Activated CD8-positive, alpha-beta T cell treated with anti-CD3 and anti-CD28 coated beads for 36 hours (primary cell): ENCODE measurements around the gene CCDC89. TPM values are rescaled to one million over a fixed set of nuclear protein-coding genes. Genes with fewer than 3 reads are reported as not detected.

Source experiments
- ATAC-seq: fragments of 200-7000 bp; cut with Tn5 transposase; one replicate; pipeline ENCODE4 v1.10.0; 2021; ENCODE audit warnings: mild to moderate bottlenecking, moderate library complexity
- CTCF ChIA-PET: fragments of 350-600 bp; sonication (Branson Sonifier 250); formaldehyde crosslinking; loops from one replicate; lab custom pipeline; 2021; ENCODE audit warnings: antibody characterized with exemption; lab: Charles Lee
- POLR2A ChIA-PET: fragments of 350-600 bp; sonication (Branson Sonifier 250); formaldehyde crosslinking; loops from one replicate; lab custom pipeline; 2021; ENCODE audit warnings: antibody characterized with exemption; lab: Charles Lee
- DNase-seq: peaks from one replicate; pipeline ENCODE4 v3.0.0-alpha.2; 2020
- H3K27ac Mint-ChIP-seq: one replicate; pipeline ENCODE4 v1.8.0; 2021; ENCODE audit warnings: mild to moderate bottlenecking, mixed read lengths
- H3K27me3 Mint-ChIP-seq: one replicate; pipeline ENCODE4 v1.8.0; 2021; ENCODE audit warnings: mixed read lengths
- H3K36me3 Mint-ChIP-seq: one replicate; pipeline ENCODE4 v1.8.0; 2021; ENCODE audit warnings: low read depth, mixed read lengths
- H3K4me1 Mint-ChIP-seq: one replicate; pipeline ENCODE4 v1.8.0; 2021; ENCODE audit warnings: low read depth, mixed read lengths
- H3K4me3 Mint-ChIP-seq: one replicate; pipeline ENCODE4 v1.8.0; 2021; ENCODE audit warnings: mild to moderate bottlenecking, moderate library complexity, mixed read lengths
- H3K9me3 Mint-ChIP-seq: one replicate; pipeline ENCODE4 v1.8.0; 2021; ENCODE audit warnings: mixed read lengths
- CTCF ChIP-seq: fragments of 200-600 bp; IDR thresholded peaks from one replicate; pipeline ENCODE4 v1.8.0; 2022; ENCODE audit warnings: antibody characterized with exemption, mild to moderate bottlenecking
- intact Hi-C: fragments of 100-400 bp; cut with micrococcal nuclease; formaldehyde crosslinking; loops from one replicate; pipeline ENCODE4 v1.10.0; 2022
- total RNA-seq, 2 experiments: library from RNA; stranded (reverse); gene quantifications; one replicate each; pipeline ENCODE4 v1.2.3, GENCODE V29; 2021

Gene CCDC89
- total RNA-seq, 2 experiments from 2014 or later = 0.36 TPM; not detected in 1

- no peak for DNase-seq
- ATAC-seq = no peak
- CTCF ChIA-PET = interaction anchor here (1.0 kb wide), 1 partner anchor 9 kb away, joined by 3 read pairs; no protein-coding TSS in a partner anchor
- H3K36me3 Mint-ChIP-seq = peaks cover 27% of the 10 kb centered on the region
- peak overlapping the region; percentile 73 for H3K27ac Mint-ChIP-seq
- H3K4me1 Mint-ChIP-seq = peaks cover 51% of the 10 kb centered on the region
- intact Hi-C loops = no loop called here
- POLR2A ChIA-PET = interaction anchor here (1.3 to 4.1 kb wide), 5 partner anchors 14 to 30 kb away, joined by 3 to 33 read pairs (median 6); partner anchors contain the start of genes CREBZF, DLG2 and TMEM126B
- no peak overlapping the region for H3K4me3 Mint-ChIP-seq
- no peaks in the 10 kb centered on the region for H3K27me3 Mint-ChIP-seq
- TF ChIP-seq CTCF = no peak
- no peaks in the 10 kb centered on the region for H3K9me3 Mint-ChIP-seq
Measured at GRCh38 chr11:85651118-85651517, 34.9 kb downstream of the CCDC89 start.

GRCh38 chr11:85647604-85648299 is 38.2 kb downstream of the CCDC89 start, which contains the start of gene TMEM126A:
Gene TMEM126A (plus strand): TSS chr11:85647967. CDS start chr11:85650256, 2,289 bp downstream.
- no peak for TF ChIP-seq CTCF
- Mint-ChIP-seq H3K36me3 (peaks cover 17% of the 10 kb centered on the region), H3K4me1 (peaks cover 37% of the 10 kb centered on the region), H3K27me3 (peaks cover 8% of the 10 kb centered on the region), H3K9me3 (no peaks in the 10 kb centered on the region), H3K27ac (peak within 1 kb of the TSS; percentile 95), H3K4me3 (peak within 1 kb of the TSS; percentile 90)
- DNase-seq (peak; percentile 96), ATAC-seq (peak; percentile 96)
- POLR2A ChIA-PET = interaction anchor here (0.5 to 4.1 kb wide), 18 partner anchors 9 to 607 kb away, joined by 3 to 38 read pairs (median 4); partner anchors contain the start of genes CREBZF, DLG2 and TMEM126B
- CTCF ChIA-PET = interaction anchor here (0.7 to 2.9 kb wide), 11 partner anchors 9 to 68 kb away, joined by 3 to 14 read pairs (median 3); partner anchors contain the start of genes DLG2 and TMEM126B
- intact Hi-C loops = no loop called here

DNA sequence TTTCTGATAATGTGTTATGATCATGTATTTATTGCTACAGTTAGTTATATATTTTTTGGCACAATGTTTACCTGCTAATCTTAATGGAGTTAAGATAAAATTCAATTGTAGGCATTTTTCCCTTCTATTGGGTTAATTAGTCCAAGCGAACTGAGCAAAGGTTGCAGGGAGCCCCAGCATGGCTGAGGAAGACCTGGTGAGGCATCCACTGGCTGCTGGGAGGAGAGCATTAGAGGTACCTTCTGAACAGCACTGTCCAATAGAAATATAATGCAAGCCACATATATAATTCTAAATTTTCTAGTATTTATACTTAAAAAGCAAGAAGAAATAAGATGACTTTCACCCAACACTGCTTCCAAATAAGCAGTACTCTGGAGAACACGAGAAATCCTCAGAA is 38.9 kb downstream of the CCDC89 start:
- H3K36me3 Mint-ChIP-seq = peaks cover 15% of the 10 kb centered on the region
- H3K27me3 Mint-ChIP-seq = peaks cover 8% of the 10 kb centered on the region
- no peak for TF ChIP-seq CTCF
- H3K4me1 Mint-ChIP-seq = peaks cover 33% of the 10 kb centered on the region
- no peaks in the 10 kb centered on the region for H3K9me3 Mint-ChIP-seq
- POLR2A ChIA-PET = interaction anchor here (0.6 to 4.1 kb wide), 13 partner anchors 9 to 106 kb away, joined by 3 to 38 read pairs (median 5); partner anchors contain the start of genes CREBZF, DLG2 and TMEM126B
- ATAC-seq = no peak
- intact Hi-C loops = no loop called here
- no peak for DNase-seq
- CTCF ChIA-PET = interaction anchor here (0.7 to 2.9 kb wide), 10 partner anchors 10 to 69 kb away, joined by 3 to 14 read pairs (median 3); partner anchors contain the start of genes DLG2 and TMEM126B
- peak overlapping the region; percentile 95 for H3K27ac Mint-ChIP-seq
- peak overlapping the region; percentile 90 for H3K4me3 Mint-ChIP-seq

- intact Hi-C loops = no loop called here
- peaks cover 7% of the 10 kb centered on the region for H3K36me3 Mint-ChIP-seq
- no peak for TF ChIP-seq CTCF
- DNase-seq = no peak
- H3K27ac Mint-ChIP-seq = no peak overlapping the region
- H3K9me3 Mint-ChIP-seq = no peaks in the 10 kb centered on the region
- peaks cover 8% of the 10 kb centered on the region for H3K27me3 Mint-ChIP-seq
- CTCF ChIA-PET = no interaction called here
- no peak overlapping the region for H3K4me3 Mint-ChIP-seq
- ATAC-seq = no peak
- peaks cover 4% of the 10 kb centered on the region for H3K4me1 Mint-ChIP-seq
- POLR2A ChIA-PET = no interaction called here
Measured at GRCh38 chr11:85643191-85643614, 42.8 kb downstream of the CCDC89 start.

- H3K4me3 Mint-ChIP-seq = no peak overlapping the region
- intact Hi-C loops = no loop called here
- H3K9me3 Mint-ChIP-seq = no peaks in the 10 kb centered on the region
- peaks cover 14% of the 10 kb centered on the region for H3K4me1 Mint-ChIP-seq
- no peak for TF ChIP-seq CTCF
- CTCF ChIA-PET = no interaction called here
- DNase-seq (no peak), ATAC-seq (no peak)
- H3K36me3 Mint-ChIP-seq = peaks cover 33% of the 10 kb centered on the region
- H3K27me3 Mint-ChIP-seq = no peaks in the 10 kb centered on the region
- POLR2A ChIA-PET = interaction anchor here (1.0 kb wide), 1 partner anchor 13 kb away, joined by 3 read pairs; the partner anchor contains the start of gene TMEM126A
- no peak overlapping the region for H3K27ac Mint-ChIP-seq
Measured at GRCh38 chr11:85634747-85635146, 51.2 kb downstream of the CCDC89 start.
